Measurements from ENCODE around the gene PTOV1. TPM values are rescaled to one million over a fixed set of nuclear protein-coding genes. Genes with fewer than 3 reads are reported as not detected.

The PTOV1 gene
- total and polyA plus RNA-seq, 2 of the 8 experiments (the other 6 are each of a cell fraction or from before 2014, with no cell fraction given) = 147 to 251 TPM

- Histone ChIP-seq H2BK120ac (replicated peaks; ENCODE audit: low read depth, low read length) (no peak overlapping the region), H2BK12ac (ENCODE audit: low read depth, low read length) (no peak overlapping the region), H3K23me2 (ENCODE audit: low read depth, low read length) (peaks cover 10% of the 10 kb centered on the region; the same call in 1 of the 2 replicates), H3K23ac (ENCODE audit: insufficient read length) (no peak overlapping the region), H3K4me3 (ENCODE audit: extremely low read depth in 1 of 4, insufficient read depth in 2 of 4, low read depth in 3 of 4, low read length in 4 of 4) (no peak overlapping the region), H3K56ac (replicated peaks; ENCODE audit: insufficient read length, low read depth, low read length) (no peak overlapping the region), H2AFZ (ENCODE audit: low read length) (no peak overlapping the region), H2BK20ac (ENCODE audit: low read length) (no peak overlapping the region), H3K27me3 (replicated peaks in 1 of 4; ENCODE audit: control insufficient read depth in 3 of 4, extremely low read depth in 1 of 4, insufficient read depth in 3 of 4, low read length in 3 of 4) (no peaks in the 10 kb centered on the region; a peak in 1 of 7 replicates), H3K9me3 (ENCODE audit: insufficient read depth in 2 of 2, low read depth in 1 of 2, low read length in 1 of 2) (no peaks in the 10 kb centered on the region), H2BK15ac (ENCODE audit: low read length) (no peak overlapping the region), H3K79me2 (ENCODE audit: control insufficient read depth in 1 of 2, insufficient read depth in 2 of 2, low read length in 2 of 2) (peaks cover 17 to 22% of the 10 kb centered on the region in 2 experiments), H4K91ac (replicated peaks; ENCODE audit: insufficient read length, low read length) (no peak overlapping the region), H2BK5ac (ENCODE audit: low read depth, low read length) (no peak overlapping the region), H3K4me2 (ENCODE audit: insufficient read depth in 1 of 2, low read depth in 2 of 2, low read length in 2 of 2) (no peak overlapping the region), H3K18ac (ENCODE audit: extremely low read depth, low read length) (no peak overlapping the region), H3K9ac (replicated peaks in 1 of 4; ENCODE audit: extremely low read depth in 1 of 4, low read depth in 3 of 4, low read length in 3 of 4) (no peak overlapping the region), H4K20me1 (replicated peaks in 1 of 2; ENCODE audit: control insufficient read depth in 1 of 2, insufficient read depth in 2 of 2, low read length in 2 of 2) (peaks cover 15 to 20% of the 10 kb centered on the region in 2 experiments), H3K79me1 (ENCODE audit: low read depth, low read length) (peaks cover 18% of the 10 kb centered on the region), H3K4me1 (replicated peaks in 1 of 4; ENCODE audit: control insufficient read depth in 3 of 4, insufficient read depth in 4 of 4, low read length in 3 of 4) (peaks cover 3 to 9% (median 6%) of the 10 kb centered on the region in 4 experiments), H4K5ac (ENCODE audit: insufficient read length, low read depth, low read length) (no peak overlapping the region), H2AK5ac (ENCODE audit: low read depth, low read length) (no peak overlapping the region), H3K36me3 (ENCODE audit: control insufficient read depth in 2 of 4, insufficient read depth in 4 of 4, low read length in 3 of 4) (peaks cover 0 to 7% (median 1%) of the 10 kb centered on the region in 4 experiments; a peak in 2 of 8 replicates), H4K8ac (ENCODE audit: extremely low read depth, insufficient read depth, low read length) (no peak overlapping the region), H3K27ac (ENCODE audit: low read depth, low read length) (no peak overlapping the region), H3K14ac (ENCODE audit: insufficient read length) (no peak overlapping the region), H3K4ac (replicated peaks; ENCODE audit: insufficient read length, low read depth, low read length) (no peak overlapping the region)
- TF ChIP-seq TCF12 (IDR thresholded peaks at IDR 0.05; ENCODE audit: low read depth, low read length) (no peak), TAF7 (optimal IDR thresholded peaks at IDR 0.05; ENCODE audit: borderline replicate concordance, low read depth, low read length) (no peak), RFX5 (IDR thresholded peaks at IDR 0.05; ENCODE audit: borderline replicate concordance, low read depth, low read length) (no peak), E2F6 (IDR thresholded peaks at IDR 0.05) (no peak), EP300 (IDR thresholded peaks at IDR 0.05; ENCODE audit: borderline replicate concordance in 1 of 2, low read depth in 2 of 2, low read length in 2 of 2) (no peak), SP2 (IDR thresholded peaks at IDR 0.05; ENCODE audit: low read length) (no peak), YY1 (IDR thresholded peaks at IDR 0.05; ENCODE audit: low read depth, low read length) (no peak), ASH2L (IDR thresholded peaks at IDR 0.05; ENCODE audit: low read length) (no peak), ATF2 (IDR thresholded peaks at IDR 0.05; ENCODE audit: low read length) (no peak)
- WGBS, 2 experiments (ENCODE audit: extremely low coverage in 1 of 2, insufficient coverage in 1 of 2, insufficient read length in 1 of 2, insufficient replicate concordance in 2 of 2, low coverage in 1 of 2, low lambda C conversion rate in 2 of 2, missing lambda C conversion rate in 1 of 2) = 94% methylated on average over 3 of the region's 3 CpGs; no CpG with 5 or more reads in 1 of the 2 experiments
- no peak for FAIRE-seq
- DNase-seq (ENCODE audit: low read depth in 1 of 2, low spot score in 2 of 2) = no peak
- ChIA-PET CTCF (ENCODE audit: partially characterized antibody) (interaction anchor here (1.1 to 1.7 kb wide), 3 partner anchors 9 to 48 kb away, joined by 3 to 5 read pairs (median 4); no protein-coding TSS in a partner anchor), POLR2A (ENCODE audit: partially characterized antibody) (interaction anchor here (1.0 to 12.4 kb wide), 8 partner anchors 12 to 219 kb away, joined by 3 to 247 read pairs (median 4); partner anchors contain the start of genes FUZ and PNKP)
Measured at GRCh38 chr19:49848938-49849337, 2.0 kb upstream of the PTOV1 start.

Measured in H1 (cell line).